Stimulated activated CD4-positive, alpha-beta T cell treated with anti-CD3 and anti-CD28 coated beads, TNF-alpha, amount 100 ng/mL, for 48 hours (primary cell): Measurements from ENCODE around the gene ERAS.

Source experiments
- DNase-seq, 3 donors: peaks; one replicate each; pipeline ENCODE4 v3.0.0-alpha.2; 2020; ENCODE audit warnings: low read depth in 3 of 3

The ERAS gene, protein sequence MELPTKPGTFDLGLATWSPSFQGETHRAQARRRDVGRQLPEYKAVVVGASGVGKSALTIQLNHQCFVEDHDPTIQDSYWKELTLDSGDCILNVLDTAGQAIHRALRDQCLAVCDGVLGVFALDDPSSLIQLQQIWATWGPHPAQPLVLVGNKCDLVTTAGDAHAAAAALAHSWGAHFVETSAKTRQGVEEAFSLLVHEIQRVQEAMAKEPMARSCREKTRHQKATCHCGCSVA

DNA sequence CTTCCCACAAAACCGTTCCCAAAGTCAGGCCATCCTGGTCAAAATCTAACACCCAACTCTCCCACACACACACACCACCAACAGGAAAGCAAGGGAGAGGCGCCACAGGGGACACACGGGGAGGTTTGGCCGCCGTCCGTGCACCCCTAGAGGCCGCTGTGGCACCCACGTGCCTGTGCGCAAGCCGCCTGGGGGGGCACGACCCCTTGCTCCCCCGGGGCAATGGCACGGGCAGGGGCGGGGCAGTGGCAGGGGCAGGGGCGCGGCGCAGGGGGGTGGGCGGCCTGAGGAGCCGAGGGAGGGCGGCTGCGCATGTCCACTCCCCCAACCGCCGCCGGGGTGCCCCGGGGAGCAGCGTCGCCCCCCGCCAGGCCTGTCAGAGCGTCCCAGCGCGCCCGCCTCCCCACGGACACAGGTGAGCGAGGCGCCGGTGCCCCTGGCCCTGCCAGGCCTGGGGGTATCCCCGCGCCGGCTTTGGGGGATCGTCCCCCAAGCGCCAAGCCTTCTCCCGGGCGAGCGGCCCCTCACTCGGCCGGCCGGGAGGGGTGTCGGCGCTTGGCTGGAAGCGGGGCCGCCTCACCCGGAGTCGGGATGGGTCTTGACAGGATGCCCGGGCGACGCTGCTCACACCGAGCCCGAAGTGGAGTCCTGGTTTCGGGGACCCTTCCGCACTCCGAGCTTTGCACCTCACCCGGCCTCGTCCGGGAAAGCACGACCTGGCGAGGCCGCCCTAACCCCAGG is at the start of gene ERAS:
ERAS (plus strand) TSS at position 379 of the 741 bp plus-strand sequence. CDS start 2,611 bp downstream, outside the sequence.
- no peak for DNase-seq

DNA sequence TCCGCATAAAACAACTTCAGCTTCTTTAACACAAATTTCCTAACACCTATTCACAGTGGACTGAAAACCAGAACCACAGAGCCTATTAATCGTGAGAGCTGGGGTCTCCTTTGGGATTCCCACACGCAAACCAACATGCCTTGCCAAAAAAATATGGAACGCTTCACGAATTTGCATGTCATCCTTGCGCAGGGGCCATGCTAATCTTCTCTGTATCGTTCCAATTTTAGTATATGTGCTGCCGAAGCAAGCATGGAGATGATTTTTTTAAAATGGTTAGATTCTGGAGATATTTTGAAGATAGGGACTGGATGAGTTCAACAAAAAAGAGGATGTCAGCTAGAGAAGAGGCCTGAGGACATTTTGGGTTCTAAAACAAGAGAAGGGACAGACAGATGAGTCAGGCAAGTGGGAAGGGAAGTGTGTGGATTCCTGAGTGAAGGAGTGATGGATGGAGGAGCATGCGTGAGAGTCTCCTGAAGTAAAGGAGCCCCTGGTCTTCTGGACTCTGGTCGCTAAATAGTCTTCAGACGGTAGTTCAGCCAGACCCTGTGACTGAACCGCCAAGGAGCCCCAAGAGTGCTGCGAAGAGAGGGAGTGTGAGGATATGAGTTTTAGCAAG is 49.4 kb upstream of the ERAS start:
- DNase-seq = no peak

DNA sequence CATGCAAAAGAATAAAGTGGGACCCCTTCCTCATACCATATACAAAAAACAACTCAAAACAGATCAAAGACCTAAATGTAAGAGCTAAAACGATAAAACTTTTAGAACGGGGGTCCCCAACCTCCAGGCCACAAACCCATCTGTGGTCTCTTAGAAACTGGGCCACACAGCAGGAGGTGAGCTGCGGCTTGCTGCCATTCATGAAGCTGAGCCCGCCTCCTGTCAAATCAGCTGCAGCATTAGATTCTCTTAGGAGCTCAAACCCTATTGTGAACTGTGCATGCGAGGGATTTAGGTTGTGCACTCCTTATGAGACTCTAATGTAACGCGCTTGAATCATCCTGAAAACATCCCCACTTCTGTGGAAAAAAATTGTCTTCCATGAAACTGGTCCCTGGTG is 46.9 kb upstream of the ERAS start:
- DNase-seq = no peak

DNA sequence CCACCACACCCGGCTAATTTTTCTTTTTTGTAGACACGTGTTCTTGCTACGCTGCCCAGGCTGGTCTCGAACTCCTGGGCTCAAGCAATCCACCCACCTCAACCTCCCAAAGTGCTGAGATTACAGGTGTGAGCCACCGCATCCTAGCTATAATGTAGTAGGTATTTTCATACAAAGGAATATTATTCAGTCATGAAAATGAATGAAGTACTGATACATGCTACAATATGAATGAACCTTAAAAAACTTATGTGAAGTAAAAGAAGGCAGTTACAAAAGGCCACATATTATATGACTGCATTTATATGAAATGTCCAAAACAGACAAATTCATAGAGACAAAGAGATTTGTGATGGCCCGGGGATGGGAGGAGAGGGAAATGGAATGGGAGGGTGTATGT is 44.6 kb upstream of the ERAS start:
- no peak for DNase-seq

DNA sequence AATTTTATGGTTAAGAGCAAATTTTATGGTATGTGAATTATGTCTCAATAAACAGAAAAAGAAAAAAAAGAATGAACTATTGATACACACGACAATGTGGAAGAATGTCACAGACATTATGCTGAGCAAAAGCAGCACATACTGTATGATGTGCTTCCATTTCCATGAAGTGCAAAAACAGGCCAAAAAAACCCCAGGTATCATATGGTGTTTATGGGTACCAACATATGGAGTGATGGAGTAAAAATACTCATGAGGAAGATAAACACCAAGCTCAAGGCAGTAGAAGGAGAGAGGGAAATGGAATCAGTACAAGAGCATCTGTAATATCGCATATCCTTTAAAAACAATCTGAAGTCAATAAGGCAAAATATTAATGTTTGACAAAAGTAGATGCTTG is 44.1 kb upstream of the ERAS start:
- DNase-seq = no peak

DNA sequence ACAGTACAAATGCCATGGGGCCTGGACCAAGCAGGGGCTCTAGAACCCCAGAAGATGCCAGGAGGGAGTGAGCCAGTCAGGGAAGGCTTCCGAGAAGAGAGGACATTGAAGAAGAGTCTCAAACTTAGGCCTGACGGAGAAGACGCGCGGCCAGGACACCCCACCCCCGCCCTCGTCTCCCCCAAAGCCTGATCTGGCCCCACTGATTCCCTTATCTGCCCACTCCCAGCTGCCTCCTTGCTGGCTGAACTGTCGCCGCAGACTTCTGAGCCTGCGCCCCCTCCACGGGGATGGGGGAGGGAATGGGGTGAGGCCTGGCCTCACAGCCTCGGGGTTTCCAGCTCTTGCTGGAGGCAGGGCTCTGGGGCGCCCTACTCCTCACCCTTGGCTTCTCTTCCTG is 43.5 kb upstream of the ERAS start:
- DNase-seq = no peak

DNA sequence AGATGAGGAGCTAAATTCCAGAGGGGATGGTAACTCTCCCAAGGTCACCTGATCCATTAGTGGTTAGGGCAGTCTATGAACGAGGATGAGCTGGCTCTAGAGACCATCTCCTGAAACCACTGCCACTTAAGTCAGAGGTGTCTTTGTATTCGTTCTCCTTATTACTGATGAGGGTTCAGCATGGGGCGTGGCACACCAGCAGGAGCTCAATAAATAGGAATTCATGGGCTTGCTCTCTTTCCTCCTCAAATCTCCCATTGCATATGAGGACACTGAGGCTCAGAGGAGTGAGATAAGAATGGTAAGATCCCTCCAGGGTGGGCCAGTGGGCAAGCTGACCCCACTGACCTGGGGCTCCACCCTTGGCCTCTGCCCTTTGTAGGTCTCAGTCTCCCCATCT is 41.6 kb upstream of the ERAS start:
- DNase-seq = no peak

DNA sequence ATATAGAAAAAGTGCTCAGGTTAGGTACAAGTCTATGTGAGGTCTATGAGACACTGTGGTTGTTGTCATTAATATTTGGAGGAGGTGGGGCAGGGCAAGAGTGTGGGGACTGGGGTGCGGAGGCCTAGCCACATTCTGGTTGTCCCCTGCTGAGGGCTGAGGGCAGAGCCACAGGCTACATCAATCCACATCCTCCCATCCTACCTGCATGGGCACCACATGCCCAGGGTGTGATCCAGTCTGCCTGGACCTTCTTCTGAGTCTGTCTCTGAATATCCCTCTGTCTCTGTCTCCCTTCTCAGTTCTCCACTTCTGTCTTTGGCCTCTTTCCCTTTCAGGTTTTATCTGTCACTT is 41.1 kb upstream of the ERAS start:
- DNase-seq = no peak

DNA sequence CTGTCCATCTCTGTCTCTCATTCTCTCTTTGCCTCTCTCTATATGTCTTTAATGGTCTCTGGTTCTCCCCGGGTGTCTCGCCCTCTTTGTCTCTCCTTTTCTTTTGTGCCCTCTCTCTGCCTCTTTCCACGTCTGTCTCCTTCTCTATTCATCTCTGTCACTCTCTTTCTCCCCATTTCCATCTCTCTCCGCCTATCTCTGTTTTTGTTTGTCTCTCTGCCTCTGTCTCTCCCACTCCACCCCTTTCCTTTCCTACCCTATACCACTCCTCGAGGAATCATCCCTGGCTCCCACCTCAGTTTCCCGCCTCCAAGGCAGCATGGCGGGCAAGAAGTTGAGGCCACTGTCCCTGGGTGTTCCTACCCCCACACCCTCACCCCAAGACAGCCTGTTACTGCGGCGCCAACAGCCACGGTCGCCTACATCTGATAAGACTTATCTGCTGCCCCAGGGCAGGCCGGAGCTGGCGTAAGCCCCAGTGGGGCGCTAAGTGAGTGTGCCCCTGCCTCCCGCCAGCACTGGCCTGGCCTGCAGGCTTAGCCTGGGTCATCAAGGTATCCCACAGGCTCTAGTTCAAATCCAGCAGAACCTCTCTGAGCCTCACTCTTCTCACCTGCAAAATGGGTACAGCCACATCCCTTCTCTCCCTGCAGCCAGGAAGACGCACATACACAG is 40.6 kb upstream of the ERAS start:
- DNase-seq = no peak

DNA sequence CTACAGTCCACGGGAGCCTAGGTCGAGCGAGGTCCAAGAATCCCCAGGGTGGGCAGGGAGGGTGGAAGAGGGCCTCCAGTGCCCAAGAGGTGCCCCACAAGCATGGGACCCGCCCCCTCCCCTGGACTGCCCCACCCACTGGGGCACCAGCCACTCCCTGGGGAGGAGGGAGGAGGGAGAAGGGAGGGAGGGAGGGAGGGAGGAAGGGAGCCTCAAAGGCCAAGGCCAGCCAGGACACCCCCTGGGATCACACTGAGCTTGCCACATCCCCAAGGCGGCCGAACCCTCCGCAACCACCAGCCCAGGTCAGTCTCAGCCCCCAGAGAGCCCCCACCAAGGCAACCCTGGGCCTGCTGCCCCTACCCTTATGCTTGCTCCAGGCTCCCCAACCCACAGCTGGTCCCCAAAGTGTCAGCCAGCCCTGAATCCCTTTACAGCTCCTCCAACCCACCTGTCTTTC is 39.9 kb upstream of the ERAS start, which contains the start of gene GATA1:
GATA1 (plus strand) TSS at position 250 of the 460 bp plus-strand sequence. CDS start 4,520 bp downstream, outside the sequence.
- no peak for DNase-seq

DNA sequence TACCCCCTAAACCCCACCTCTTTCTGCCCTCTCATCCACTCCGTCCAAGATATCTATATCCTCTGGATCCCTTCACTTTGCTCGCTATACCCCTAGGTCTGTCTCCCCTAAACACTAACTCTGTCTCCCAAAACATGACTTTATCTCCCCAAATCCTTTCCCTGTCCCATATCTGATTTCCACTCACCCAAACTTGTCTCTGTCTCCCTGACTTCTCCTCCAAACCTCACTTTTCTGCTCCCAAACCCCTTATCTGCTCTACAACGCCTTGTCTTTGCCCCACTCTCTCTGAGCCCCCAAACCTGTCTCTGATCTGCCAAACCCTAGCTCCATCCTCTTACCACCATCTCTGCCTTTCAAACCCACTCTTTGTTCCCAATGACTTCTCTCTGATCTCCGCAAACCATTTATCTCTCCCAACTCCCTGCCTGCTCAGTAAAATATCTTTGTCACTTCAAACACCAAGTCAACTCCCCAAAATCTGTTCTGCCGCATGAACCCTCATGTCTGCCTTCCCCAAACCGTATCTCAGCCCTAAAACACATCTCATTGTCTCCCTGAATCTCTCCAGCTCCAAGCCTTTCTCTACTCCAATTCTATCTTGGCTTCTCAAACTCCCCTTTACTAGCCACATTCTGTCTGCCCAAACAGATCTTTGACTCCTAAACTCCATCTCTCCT is 39.3 kb upstream of the ERAS start:
- no peak for DNase-seq

DNA sequence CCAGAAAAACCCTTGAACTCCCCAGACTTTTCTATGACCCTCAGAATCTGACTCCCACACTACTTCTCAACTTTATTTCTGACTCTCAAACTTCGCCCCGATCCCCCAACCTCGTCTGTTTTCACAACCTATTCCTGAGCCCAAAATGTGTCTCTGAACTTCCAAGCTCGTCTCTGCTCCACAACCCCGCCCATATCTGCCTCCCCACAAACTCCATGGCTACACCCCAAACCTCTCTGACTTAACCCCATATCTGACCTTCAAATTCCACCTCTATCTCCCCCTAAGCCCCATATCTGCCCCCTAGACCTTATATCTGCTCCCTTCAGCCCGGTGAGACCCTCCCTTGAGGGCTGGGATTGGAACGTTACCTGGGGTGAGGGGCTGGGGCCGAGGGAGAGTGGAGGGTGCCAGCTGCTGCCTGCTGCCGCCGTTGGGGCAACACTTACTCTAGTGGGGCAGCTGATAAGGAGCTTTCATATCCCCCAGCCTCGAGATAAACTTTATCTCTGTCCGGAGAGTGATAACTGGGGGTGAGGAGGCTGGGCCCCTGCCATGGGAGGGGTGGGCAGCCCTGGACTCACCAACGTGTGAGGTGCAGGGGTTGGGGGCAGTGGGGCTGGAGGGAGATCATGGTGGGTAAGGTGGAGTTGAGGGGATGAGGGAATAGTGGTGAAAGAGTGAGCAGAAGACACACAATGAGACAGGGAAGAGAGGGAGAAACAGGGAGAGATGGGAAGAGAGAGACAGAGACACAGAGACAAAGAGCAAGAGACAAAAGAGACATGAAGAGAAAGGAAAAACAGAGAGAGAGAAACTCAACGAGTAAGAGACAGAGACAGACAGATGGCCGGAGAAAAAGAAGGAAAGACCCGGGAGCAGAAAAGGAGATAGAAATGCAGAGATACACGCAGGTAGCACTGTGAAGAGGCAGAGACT is 38.5 kb upstream of the ERAS start:
- DNase-seq = no peak

DNA sequence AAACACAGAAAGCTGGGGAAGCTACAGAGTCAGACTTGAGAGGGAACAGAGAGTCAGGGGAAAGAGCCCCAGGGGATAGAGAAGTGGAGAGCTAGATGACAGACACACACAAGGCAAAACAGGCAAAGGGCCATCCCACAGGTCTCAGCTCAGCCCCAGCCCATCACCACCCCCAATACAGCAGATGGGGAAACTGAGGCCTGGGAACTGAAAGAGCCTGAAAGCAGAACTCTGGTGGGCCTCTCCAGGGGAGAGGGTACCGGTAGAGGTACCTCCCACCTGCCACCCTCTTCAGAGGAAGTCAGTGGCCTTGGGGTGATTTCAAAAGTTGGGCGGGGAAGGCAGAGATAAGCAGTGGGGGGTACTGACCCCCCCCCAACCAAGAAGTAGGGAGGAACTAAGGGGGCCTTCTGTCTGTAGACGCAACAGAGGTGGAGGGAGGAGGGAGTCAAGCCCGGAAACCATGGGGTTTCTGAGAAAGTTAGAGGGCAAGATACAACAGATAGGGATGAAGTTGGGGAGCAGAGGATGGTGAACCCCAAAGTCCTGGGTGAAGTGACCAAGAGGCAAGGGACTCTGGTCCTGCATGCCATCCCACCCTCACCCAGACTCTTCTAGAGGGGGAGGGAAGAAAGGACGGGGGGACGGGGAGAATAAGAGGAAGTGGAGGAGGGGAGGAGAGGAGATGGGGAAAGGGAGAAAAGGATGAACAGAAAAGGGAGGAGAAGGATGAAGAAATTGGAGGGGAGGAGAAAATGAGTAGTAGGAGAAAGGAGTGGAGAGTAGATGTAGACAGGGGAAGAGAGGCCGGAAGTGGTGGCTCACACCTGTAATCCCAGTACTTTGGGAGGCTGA is 36.7 kb upstream of the ERAS start:
- no peak for DNase-seq

DNA sequence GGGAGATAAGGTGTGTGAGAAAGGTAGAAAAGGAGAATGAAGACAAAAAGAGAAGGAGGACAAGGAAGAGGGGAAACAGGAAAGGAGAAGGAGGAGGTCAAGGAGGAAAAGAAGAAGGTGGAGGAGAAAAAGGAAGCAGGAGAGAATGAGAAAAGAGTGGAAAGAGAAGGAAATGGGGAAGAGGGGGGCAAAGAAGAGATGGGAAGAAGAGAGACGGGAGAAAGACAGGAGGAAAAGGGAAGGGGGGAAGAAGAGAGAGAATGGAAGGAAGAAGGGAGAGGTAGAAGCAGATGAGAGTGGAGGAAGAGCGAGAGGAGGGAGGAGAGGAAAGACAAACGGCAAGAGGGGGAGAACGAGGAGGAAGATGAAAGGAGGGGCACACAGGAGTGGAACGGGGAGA is 35.8 kb upstream of the ERAS start:
- no peak for DNase-seq

DNA sequence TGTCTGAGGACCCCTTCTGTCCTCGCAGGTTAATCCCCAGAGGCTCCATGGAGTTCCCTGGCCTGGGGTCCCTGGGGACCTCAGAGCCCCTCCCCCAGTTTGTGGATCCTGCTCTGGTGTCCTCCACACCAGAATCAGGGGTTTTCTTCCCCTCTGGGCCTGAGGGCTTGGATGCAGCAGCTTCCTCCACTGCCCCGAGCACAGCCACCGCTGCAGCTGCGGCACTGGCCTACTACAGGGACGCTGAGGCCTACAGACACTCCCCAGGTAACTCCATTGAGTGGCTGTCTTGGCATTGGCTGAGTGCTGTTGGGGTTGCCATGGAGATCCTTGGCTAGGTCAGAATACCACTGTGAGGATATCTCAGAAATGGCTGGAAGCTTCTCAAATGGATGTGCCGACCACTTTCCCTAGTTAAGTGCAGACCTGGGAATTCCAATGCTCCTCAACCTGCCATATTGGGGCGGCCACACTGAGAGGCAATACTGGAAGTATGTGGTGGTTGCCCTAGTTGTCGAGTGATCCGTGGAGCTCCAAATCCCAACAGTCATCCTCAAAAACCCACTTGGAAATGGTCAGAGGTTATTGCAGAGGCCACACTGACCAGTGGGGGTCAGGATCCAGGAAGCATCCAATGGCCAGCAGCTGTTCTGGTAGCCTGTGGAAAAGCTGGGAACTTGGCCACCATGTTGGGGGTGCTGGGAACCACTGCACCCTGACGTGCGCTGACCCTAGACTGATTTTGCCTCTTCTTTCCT is 35.1 kb upstream of the ERAS start:
- no peak for DNase-seq

DNA sequence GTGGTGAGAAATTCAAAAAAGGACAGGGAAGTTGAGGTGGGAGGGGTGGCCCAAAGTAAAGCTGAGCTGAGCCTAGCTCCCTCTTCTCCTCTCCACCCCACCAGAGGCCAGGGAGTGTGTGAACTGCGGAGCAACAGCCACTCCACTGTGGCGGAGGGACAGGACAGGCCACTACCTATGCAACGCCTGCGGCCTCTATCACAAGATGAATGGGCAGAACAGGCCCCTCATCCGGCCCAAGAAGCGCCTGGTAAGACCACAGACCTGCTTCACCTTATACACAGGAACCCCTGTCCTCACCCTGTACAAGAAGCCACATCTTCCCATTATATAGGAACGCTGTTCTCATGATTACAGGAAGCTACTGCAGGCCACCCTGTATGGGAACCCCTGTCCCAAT is 34.1 kb upstream of the ERAS start:
- DNase-seq = no peak

DNA sequence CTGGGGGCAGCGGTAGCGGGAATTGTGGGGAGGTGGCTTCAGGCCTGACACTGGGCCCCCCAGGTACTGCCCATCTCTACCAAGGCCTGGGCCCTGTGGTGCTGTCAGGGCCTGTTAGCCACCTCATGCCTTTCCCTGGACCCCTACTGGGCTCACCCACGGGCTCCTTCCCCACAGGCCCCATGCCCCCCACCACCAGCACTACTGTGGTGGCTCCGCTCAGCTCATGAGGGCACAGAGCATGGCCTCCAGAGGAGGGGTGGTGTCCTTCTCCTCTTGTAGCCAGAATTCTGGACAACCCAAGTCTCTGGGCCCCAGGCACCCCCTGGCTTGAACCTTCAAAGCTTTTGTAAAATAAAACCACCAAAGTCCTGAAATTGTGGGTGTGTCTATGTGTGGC is 32.4 kb upstream of the ERAS start:
- DNase-seq = no peak

DNA sequence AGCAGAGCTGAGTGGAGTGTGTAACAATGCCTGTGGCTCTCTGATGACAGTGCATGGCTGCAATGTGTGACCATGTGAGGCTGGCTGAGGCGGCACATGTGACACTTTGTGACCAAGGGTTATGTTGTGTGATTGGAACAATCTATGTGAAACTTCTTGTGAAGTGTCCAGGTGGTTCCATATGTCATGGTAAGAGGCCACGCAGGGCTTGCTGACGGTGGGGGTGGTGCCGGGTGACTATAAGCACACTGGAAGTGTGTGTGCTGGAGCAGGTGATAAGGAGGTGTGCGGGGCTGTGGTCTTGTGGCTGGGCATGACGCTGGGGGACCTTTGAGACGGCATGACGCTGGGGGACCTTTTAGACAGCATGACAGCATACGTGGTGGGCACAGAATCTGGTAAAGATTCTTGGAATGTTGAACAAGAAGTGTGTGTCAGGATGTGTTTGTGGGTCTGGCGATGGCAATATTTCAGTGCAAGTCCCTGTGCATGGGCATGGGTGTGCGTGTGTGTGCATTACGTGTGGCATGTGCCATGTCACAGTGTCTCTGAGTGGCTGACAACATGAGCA is 31.9 kb upstream of the ERAS start:
- no peak for DNase-seq
